ENCODE data around the gene DIRAS1.
"Not testable (repeated sequence)": the region's sequence is repeated elsewhere in the genome, so short reads cannot be mapped to it uniquely, and the experiment has no call there.

The DIRAS1 gene

GRCh38 chr19:2726160-2726855, 5.1 kb upstream of the DIRAS1 start:
- DNase-seq: no peak

GRCh38 chr19:2724148-2724557, 3.0 kb upstream of the DIRAS1 start:
- DNase-seq: no peak

- no peak for DNase-seq
Measured at GRCh38 chr19:2723747-2724146, 2.6 kb upstream of the DIRAS1 start.

GRCh38 chr19:2723345-2723715, 2.2 kb upstream of the DIRAS1 start:
- no peak for DNase-seq

- no peak for DNase-seq
Measured at GRCh38 chr19:2722541-2723344, 1.6 kb upstream of the DIRAS1 start.

- DNase-seq: no peak
Measured at GRCh38 chr19:2721570-2722540, 683 bp upstream of the DIRAS1 start.

- no peak for DNase-seq
Measured at GRCh38 chr19:2719920-2720776, 1.0 kb downstream of the DIRAS1 start.

GRCh38 chr19:2719232-2719735, 1.9 kb downstream of the DIRAS1 start:
- DNase-seq: no peak

- no peak for DNase-seq
Measured at GRCh38 chr19:2717638-2718541, 3.3 kb downstream of the DIRAS1 start.

GRCh38 chr19:2716722-2717637, 4.2 kb downstream of the DIRAS1 start:
- no peak for DNase-seq

- no peak for DNase-seq
Measured at GRCh38 chr19:2716275-2716650, 4.9 kb downstream of the DIRAS1 start.

- DNase-seq: no peak
Measured at GRCh38 chr19:2715470-2716274, 5.5 kb downstream of the DIRAS1 start.

- DNase-seq: no peak
Measured at GRCh38 chr19:2714531-2715269, 6.5 kb downstream of the DIRAS1 start.

GRCh38 chr19:2714102-2714501, 7.1 kb downstream of the DIRAS1 start:
- not testable (repeated sequence) for DNase-seq

GRCh38 chr19:2713170-2713569, 8.0 kb downstream of the DIRAS1 start:
- not testable (repeated sequence) for DNase-seq

GRCh38 chr19:2711875-2712205, 9.3 kb downstream of the DIRAS1 start:
- DNase-seq: no peak

GRCh38 chr19:2711172-2711874, 9.8 kb downstream of the DIRAS1 start:
- DNase-seq: no peak

- no peak for DNase-seq
Measured at GRCh38 chr19:2706251-2706650, 14.9 kb downstream of the DIRAS1 start.

Measured in CD4-positive, alpha-beta T cell treated with Interleukin-12 subunit alpha and Interleukin-12 subunit beta, for 1 hour (primary cell).